Loucy (cell line): ENCODE results near the gene BCL2L1.
"Not testable (repeated sequence)": the region's sequence is repeated elsewhere in the genome, so short reads cannot be mapped to it uniquely, and the experiment has no call there.

Experiments
- H2AFZ ChIP-seq: fragments of 200-600 bp; sonication (generic); 2 replicates; pipeline ENCODE4 v1.6.0; 2016; ENCODE audit warnings: antibody characterized with exemption, mild to moderate bottlenecking, low read length, moderate library complexity
- H3F3A ChIP-seq: fragments of 200-600 bp; 2 replicates; pipeline ENCODE4 v1.6.0; 2016; ENCODE audit warnings: antibody characterized with exemption, low read depth, mild to moderate bottlenecking
- H3K27me3 ChIP-seq: fragments of 200-600 bp; sonication (generic); 2 replicates; pipeline ENCODE4 v1.6.1; 2014; ENCODE audit warnings: low read length, mild to moderate bottlenecking; ENCODE audit not compliant: insufficient read depth, poor library complexity, severe bottlenecking
- H3K36me3 ChIP-seq: fragments of 200-600 bp; sonication (generic); 2 replicates; pipeline ENCODE4 v1.6.1; 2016; ENCODE audit warnings: low read length; ENCODE audit not compliant: insufficient read depth
- H3K4me1 ChIP-seq: fragments of 200-600 bp; sonication (generic); 2 replicates; pipeline ENCODE4 v1.5.1; 2014; ENCODE audit warnings: low read length, mild to moderate bottlenecking; ENCODE audit not compliant: insufficient read depth, poor library complexity, severe bottlenecking
- H3K4me2 ChIP-seq: fragments of 200-600 bp; sonication (generic); 2 replicates; pipeline ENCODE4 v1.6.0; 2014; ENCODE audit warnings: antibody characterized with exemption, low read length, low read depth, mild to moderate bottlenecking; ENCODE audit not compliant: poor library complexity, severe bottlenecking
- H3K4me3 ChIP-seq: fragments of 200-600 bp; sonication (generic); 2 replicates; pipeline ENCODE4 v1.5.1; 2014; ENCODE audit warnings: low read length, mild to moderate bottlenecking, mixed read lengths; ENCODE audit not compliant: poor library complexity, severe bottlenecking
- H3K79me2 ChIP-seq: fragments of 200-600 bp; sonication (generic); 2 replicates; pipeline ENCODE4 v1.6.1; 2014; ENCODE audit warnings: low read length; ENCODE audit not compliant: insufficient read depth
- H3K9ac ChIP-seq: fragments of 200-600 bp; sonication (generic); 2 replicates; pipeline ENCODE4 v1.6.0; 2014; ENCODE audit warnings: mild to moderate bottlenecking, low read depth, low read length, moderate library complexity; ENCODE audit not compliant: poor library complexity, severe bottlenecking
- H3K9me2 ChIP-seq: fragments of 200-600 bp; sonication (generic); replicated peaks from 2 replicates; pipeline ENCODE4 v1.6.1; 2016; ENCODE audit warnings: low read depth, low read length, mixed read lengths
- H3K9me3 ChIP-seq: fragments of 200-600 bp; sonication (generic); 2 replicates; pipeline ENCODE4 v1.6.1; 2014; ENCODE audit warnings: mild to moderate bottlenecking, antibody characterized with exemption, low read length, low read depth; ENCODE audit not compliant: insufficient read depth
- H4K20me1 ChIP-seq: fragments of 200-600 bp; sonication (generic); 2 replicates; pipeline ENCODE4 v1.6.0; 2014; ENCODE audit warnings: antibody characterized with exemption, low read length, mild to moderate bottlenecking; ENCODE audit not compliant: insufficient read depth, poor library complexity, severe bottlenecking
- CTCF ChIP-seq: fragments of 200-600 bp; sonication (generic); conservative IDR thresholded peaks from 2 replicates; pipeline ENCODE4 v1.5.1; 2014; ENCODE audit warnings: mild to moderate bottlenecking, antibody characterized with exemption, low read length
- EZH2phosphoT487 ChIP-seq: fragments of 200-600 bp; IDR thresholded peaks from 2 replicates; pipeline ENCODE4 v1.6.1; 2018; ENCODE audit warnings: antibody characterized with exemption, mild to moderate bottlenecking, moderate library complexity, borderline replicate concordance

Gene BCL2L1

GRCh38 chr20:31653561-31653960 is 69.1 kb downstream of the BCL2L1 start:
- H3K4me2 ChIP-seq: no peak overlapping the region
- no peaks in the 10 kb centered on the region for H3K4me1 ChIP-seq
- TF ChIP-seq CTCF: no peak
- TF ChIP-seq EZH2phosphoT487: no peak
- H4K20me1 ChIP-seq: no peaks in the 10 kb centered on the region
- no peak overlapping the region; the same call in 1 of the 2 replicates for H2AFZ ChIP-seq
- H3F3A ChIP-seq: no peaks in the 10 kb centered on the region
- H3K36me3 ChIP-seq: no peaks in the 10 kb centered on the region
- no peaks in the 10 kb centered on the region for H3K27me3 ChIP-seq
- H3K9ac ChIP-seq: no peak overlapping the region
- H3K4me3 ChIP-seq: no peak overlapping the region
- H3K9me2 ChIP-seq: no peaks in the 10 kb centered on the region
- H3K9me3 ChIP-seq: no peaks in the 10 kb centered on the region
- H3K79me2 ChIP-seq: no peaks in the 10 kb centered on the region

DNA sequence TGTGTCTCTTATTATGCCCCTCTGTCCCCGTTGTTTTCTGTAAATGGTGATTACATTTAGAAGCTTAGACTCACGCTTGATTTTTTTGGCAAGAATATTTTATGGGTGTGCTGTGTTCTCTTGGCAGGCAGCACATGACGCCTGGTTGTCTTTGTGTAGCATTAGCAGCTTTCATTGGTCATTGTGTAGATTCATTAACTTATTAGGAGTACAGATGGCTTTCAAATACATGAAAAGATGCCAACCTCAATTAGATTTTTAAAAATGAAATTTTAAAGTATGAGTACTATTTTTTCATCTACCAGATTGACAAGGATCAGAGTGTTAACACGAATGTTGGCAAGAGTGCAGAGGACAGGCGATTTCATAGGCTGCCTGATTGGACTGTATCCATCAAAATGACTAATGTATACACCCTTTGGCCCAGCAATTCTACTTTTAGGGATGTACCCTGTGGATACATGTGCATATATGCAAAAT is 69.7 kb downstream of the BCL2L1 start:
- Histone ChIP-seq H3K27me3 (no peaks in the 10 kb centered on the region), H3K36me3 (no peaks in the 10 kb centered on the region), H3K9me2 (no peaks in the 10 kb centered on the region), H3K4me3 (no peak overlapping the region), H3F3A (no peaks in the 10 kb centered on the region), H3K9ac (no peak overlapping the region), H3K79me2 (no peaks in the 10 kb centered on the region), H3K4me2 (no peak overlapping the region), H2AFZ (no peak overlapping the region), H3K4me1 (no peaks in the 10 kb centered on the region), H3K9me3 (no peaks in the 10 kb centered on the region), H4K20me1 (no peaks in the 10 kb centered on the region)
- no peak for TF ChIP-seq EZH2phosphoT487
- no peak for TF ChIP-seq CTCF

- H3K27me3 ChIP-seq, H2AFZ ChIP-seq, H3K9me2 ChIP-seq, H3K4me2 ChIP-seq, H3F3A ChIP-seq, H3K9ac ChIP-seq, H4K20me1 ChIP-seq, H3K4me1 ChIP-seq, H3K9me3 ChIP-seq, H3K36me3 ChIP-seq, H3K4me3 ChIP-seq, H3K79me2 ChIP-seq: not testable (repeated sequence)
Observed at GRCh38 chr20:31648104-31648503, 74.6 kb downstream of the BCL2L1 start.

- Histone ChIP-seq H3K9me2 (no peaks in the 10 kb centered on the region), H3F3A (no peaks in the 10 kb centered on the region), H2AFZ (no peak overlapping the region), H4K20me1 (no peaks in the 10 kb centered on the region), H3K79me2 (no peaks in the 10 kb centered on the region), H3K36me3 (no peaks in the 10 kb centered on the region), H3K27me3 (no peaks in the 10 kb centered on the region), H3K9ac (no peak overlapping the region), H3K4me2 (no peak overlapping the region), H3K9me3 (no peaks in the 10 kb centered on the region), H3K4me1 (peaks cover 7% of the 10 kb centered on the region), H3K4me3 (no peak overlapping the region)
- TF ChIP-seq CTCF (no peak), EZH2phosphoT487 (no peak)
Observed at GRCh38 chr20:31644701-31645100, 78.0 kb downstream of the BCL2L1 start.
